RWPE2 (cell line): Measurements from ENCODE around the gene CTNS.

Experiments
- ATAC-seq: fragments of 200-7000 bp; cut with Tn5 transposase; 3 replicates; pipeline ENCODE4 v1.9.1; 2021; ENCODE audit warnings: low read depth
- DNase-seq: peaks from one replicate; pipeline ENCODE4 v3.0.0-alpha.2; 2020; ENCODE audit warnings: low spot score
- H3K27ac ChIP-seq: fragments of 450-650 bp; 2 replicates; pipeline ENCODE4 v1.5.1; 2017; ENCODE audit warnings: mild to moderate bottlenecking; ENCODE audit not compliant: poor library complexity, severe bottlenecking
- H3K27me3 ChIP-seq: fragments of 250-450 bp; sonication (Bioruptor Pico); 2 replicates; pipeline ENCODE4 v1.5.1; 2021; ENCODE audit warnings: mild to moderate bottlenecking, moderate library complexity; ENCODE audit not compliant: insufficient read depth, poor library complexity, severe bottlenecking
- H3K36me3 ChIP-seq: fragments of 250-450 bp; sonication (Bioruptor Pico); 2 replicates; pipeline ENCODE4 v1.5.1; 2020; ENCODE audit warnings: low read depth, mild to moderate bottlenecking, moderate library complexity
- H3K4me1 ChIP-seq: fragments of 250-450 bp; sonication (Bioruptor Pico); 2 replicates; pipeline ENCODE4 v1.5.1; 2021; ENCODE audit warnings: mild to moderate bottlenecking, moderate library complexity; ENCODE audit not compliant: insufficient read depth, poor library complexity, severe bottlenecking
- H3K4me3 ChIP-seq: fragments of 250-450 bp; sonication (Bioruptor Pico); 2 replicates; pipeline ENCODE4 v1.5.1; 2021; ENCODE audit warnings: mild to moderate bottlenecking, moderate library complexity; ENCODE audit not compliant: severe bottlenecking
- H3K9me3 ChIP-seq: fragments of 250-450 bp; sonication (Bioruptor Pico); 2 replicates; pipeline ENCODE4 v1.5.1; 2021; ENCODE audit warnings: mild to moderate bottlenecking, moderate library complexity; ENCODE audit not compliant: severe bottlenecking
- TF ChIP-seq, protein P1 (sequence below): fragments of 450-650 bp; IDR thresholded peaks from one replicate; pipeline ENCODE4 v1.5.1; 2017; ENCODE audit warnings: mild to moderate bottlenecking, moderate library complexity; ENCODE audit not compliant: poor library complexity, severe bottlenecking

Gene CTNS

DNA sequence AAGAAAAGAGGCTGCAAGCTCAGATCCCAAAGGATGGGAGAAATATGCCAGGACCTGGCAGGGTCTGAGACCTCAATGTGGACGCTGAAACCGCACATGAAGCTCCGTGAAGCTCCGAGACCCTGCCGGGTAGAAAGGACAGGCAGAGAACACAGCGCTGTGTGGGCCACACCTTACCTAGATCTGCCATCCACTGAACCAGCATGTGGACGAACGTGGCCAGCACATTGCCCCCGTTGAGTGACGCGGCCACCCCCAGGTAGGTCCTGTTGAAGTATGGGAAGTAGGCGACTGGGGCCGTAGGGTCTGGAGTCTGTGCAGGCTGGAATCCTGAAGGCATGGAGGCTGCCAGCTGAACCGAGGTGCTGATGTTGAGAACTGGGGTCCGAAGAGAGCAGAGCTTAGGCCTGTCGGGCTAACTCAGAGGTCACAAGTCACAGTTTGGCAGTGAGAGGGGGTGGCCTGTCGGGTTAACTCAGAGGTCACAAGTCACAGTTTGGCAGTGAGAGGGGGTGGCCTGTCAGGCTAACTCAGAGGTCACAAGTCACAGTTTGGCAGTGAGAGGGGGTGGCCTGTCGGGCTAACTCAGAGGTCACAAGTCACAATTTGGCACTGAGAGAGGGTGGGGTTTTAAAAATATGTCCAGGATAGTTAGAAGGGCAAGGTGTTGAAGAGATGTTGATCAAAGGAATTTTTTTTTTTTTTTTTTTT lies 21.2 kb upstream of the CTNS start:
- no peaks in the 10 kb centered on the region for H3K27me3 ChIP-seq
- ATAC-seq (no peak), DNase-seq (no peak)
- no peaks in the 10 kb centered on the region for H3K4me1 ChIP-seq
- H3K4me3 ChIP-seq, result no peak overlapping the region
- no peak overlapping the region for H3K27ac ChIP-seq
- TF ChIP-seq, protein P1, sequence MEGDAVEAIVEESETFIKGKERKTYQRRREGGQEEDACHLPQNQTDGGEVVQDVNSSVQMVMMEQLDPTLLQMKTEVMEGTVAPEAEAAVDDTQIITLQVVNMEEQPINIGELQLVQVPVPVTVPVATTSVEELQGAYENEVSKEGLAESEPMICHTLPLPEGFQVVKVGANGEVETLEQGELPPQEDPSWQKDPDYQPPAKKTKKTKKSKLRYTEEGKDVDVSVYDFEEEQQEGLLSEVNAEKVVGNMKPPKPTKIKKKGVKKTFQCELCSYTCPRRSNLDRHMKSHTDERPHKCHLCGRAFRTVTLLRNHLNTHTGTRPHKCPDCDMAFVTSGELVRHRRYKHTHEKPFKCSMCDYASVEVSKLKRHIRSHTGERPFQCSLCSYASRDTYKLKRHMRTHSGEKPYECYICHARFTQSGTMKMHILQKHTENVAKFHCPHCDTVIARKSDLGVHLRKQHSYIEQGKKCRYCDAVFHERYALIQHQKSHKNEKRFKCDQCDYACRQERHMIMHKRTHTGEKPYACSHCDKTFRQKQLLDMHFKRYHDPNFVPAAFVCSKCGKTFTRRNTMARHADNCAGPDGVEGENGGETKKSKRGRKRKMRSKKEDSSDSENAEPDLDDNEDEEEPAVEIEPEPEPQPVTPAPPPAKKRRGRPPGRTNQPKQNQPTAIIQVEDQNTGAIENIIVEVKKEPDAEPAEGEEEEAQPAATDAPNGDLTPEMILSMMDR, result no peak
- H3K36me3 ChIP-seq, result peaks cover 58% of the 10 kb centered on the region
- H3K9me3 ChIP-seq, result no peaks in the 10 kb centered on the region

DNA sequence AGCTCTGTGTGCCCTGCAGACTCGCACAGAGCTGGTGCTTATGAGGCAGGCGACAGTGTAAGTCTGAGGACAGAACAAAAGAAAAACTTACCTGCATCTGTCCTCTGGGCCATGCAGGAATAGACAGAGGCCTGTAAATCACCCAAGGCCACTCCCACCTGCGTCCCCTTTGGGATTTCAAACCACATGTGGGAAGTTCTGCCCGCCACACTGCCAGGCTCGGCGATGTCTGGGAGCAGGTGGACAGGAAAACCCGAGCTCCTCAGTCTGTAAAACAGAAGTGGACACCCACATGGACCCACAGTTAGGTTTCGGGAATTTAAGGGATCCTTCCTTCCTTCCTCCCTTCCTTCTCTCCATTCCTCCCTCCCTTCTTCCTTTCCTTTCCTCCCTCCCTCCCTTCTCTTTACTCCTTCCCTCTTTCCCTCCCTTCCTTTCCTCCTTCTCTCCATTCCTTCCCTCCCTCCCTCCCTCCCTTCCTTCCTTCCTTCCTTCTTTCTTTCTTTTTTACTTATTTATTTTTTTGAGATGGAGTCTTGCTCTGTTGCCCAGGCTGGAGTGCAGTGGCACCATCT lies 15.3 kb upstream of the CTNS start:
- Histone ChIP-seq H3K4me1 (no peaks in the 10 kb centered on the region), H3K27me3 (no peaks in the 10 kb centered on the region), H3K4me3 (no peak overlapping the region), H3K36me3 (peaks cover 73% of the 10 kb centered on the region), H3K9me3 (no peaks in the 10 kb centered on the region), H3K27ac (no peak overlapping the region)
- DNase-seq (no peak), ATAC-seq (no peak)
- TF ChIP-seq, protein P1, result no peak

DNA sequence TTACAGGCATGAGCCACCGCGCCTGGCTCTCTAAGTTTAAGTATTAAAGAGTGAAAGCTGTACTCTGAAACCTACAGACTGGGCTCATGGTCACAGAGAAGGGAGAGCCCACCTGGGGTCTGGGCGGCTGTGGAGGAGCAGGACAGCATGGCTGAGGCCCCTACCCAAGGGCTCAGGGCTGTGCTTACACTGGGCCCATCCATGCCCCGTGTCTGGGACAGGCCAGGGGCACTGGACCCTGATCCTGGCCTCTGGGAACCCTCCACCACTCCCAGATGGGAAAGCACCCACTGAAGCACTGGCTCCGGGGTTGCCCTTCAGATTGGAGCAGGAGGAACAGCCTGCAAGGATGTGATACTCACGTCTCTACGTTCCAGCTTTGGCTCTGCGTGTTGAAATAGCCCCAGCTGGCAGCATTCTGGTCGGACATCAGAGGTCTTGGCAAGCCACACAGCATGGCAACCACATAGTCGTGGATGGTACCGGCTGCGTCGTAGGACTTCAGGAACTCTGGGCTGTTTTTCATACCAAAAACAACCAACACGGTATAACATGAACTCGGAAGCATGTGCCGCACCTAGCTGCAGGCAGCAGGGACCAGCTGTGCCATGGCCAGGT lies 13.5 kb upstream of the CTNS start:
- DNase-seq (no peak), ATAC-seq (no peak)
- no peaks in the 10 kb centered on the region for H3K4me1 ChIP-seq
- H3K27me3 ChIP-seq, result no peaks in the 10 kb centered on the region
- no peaks in the 10 kb centered on the region for H3K9me3 ChIP-seq
- H3K27ac ChIP-seq, result no peak overlapping the region
- peaks cover 74% of the 10 kb centered on the region for H3K36me3 ChIP-seq
- no peak overlapping the region for H3K4me3 ChIP-seq
- TF ChIP-seq, protein P1, result no peak

DNA sequence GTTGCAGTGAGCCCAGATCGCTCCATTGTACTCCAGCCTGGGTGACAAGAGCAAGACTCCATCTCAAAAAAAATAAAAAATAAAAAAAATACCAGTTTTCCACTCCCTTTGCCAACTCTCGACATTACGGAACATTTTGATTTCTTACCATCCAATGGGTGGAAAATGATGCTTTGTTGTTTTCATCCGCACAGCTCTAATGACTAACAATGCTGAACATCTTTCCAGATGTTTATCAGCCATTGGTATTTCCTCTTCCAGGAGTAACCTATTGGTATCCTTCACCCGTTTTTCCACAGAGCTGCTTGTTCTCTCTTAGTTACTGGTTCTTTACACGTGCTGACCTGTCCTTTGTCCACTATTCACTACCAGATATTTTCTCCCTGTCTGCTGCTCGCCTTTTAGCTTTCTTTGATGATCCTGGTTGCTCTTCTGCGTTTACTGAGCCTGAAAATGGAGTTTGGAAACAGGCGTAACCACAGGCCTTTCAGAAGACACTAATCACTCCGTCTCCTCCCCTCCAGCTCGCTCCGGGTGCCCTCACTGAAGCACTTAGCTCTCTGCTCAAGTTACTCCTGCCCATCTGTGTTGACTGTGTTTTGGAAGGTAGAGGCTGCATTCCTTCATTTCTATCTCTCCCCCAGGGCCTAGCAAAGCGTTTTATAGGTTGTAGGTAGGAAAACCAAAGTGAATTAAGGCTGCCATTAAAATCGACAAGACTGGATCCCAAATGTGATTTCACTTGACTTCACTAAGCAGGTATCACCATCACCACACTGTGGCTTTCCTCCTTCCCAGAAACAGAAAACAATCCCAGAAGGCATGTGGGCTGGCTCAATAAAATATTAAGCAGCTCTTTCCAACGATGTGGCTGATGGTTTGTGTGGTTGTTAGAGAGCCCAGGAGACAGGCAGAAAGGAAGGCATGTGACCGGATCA lies 9.5 kb upstream of the CTNS start:
- H3K27ac ChIP-seq, result no peak overlapping the region
- peaks cover 56% of the 10 kb centered on the region for H3K36me3 ChIP-seq
- DNase-seq (no peak), ATAC-seq (no peak)
- no peak overlapping the region for H3K4me3 ChIP-seq
- TF ChIP-seq, protein P1, result no peak
- H3K9me3 ChIP-seq, result no peaks in the 10 kb centered on the region
- no peaks in the 10 kb centered on the region for H3K4me1 ChIP-seq
- H3K27me3 ChIP-seq, result no peaks in the 10 kb centered on the region
